ENCODE measurements around the gene C1QTNF7. TPM values are rescaled to one million over a fixed set of nuclear protein-coding genes. Genes with fewer than 3 reads are reported as not detected.

The C1QTNF7 gene
- total RNA-seq, 1 donor from 2014 or later, result 0.41 TPM

Small RNA genes lying within 50 kb of the gene (small RNA-seq; reads per million reads assigned to genes)
- not detected for gene AC007016.1

Other genes starting within 250 kb of the C1QTNF7 start
- gene CC2D2A, start 41.8 kb downstream of the C1QTNF7 start, total RNA-seq, result 18.8 TPM
- gene FBXL5, start 227.3 kb downstream of the C1QTNF7 start, total RNA-seq, result 219 TPM